Rectal smooth muscle tissue (tissue), 1 donor: ENCODE measurements around the gene TEX2.

ENCODE experiments used
- H3K27ac ChIP-seq: one replicate; pipeline ENCODE4 v1.7.0; 2013; ENCODE audit warnings: low read depth, low read length, inconsistent platforms
- H3K27me3 ChIP-seq: one replicate; pipeline ENCODE4 v1.7.0; 2013; ENCODE audit warnings: low read length; ENCODE audit not compliant: control insufficient read depth, insufficient read depth
- H3K36me3 ChIP-seq: one replicate; pipeline ENCODE4 v1.7.0; 2013; ENCODE audit warnings: low read length; ENCODE audit not compliant: control insufficient read depth, insufficient read depth
- H3K4me1 ChIP-seq: one replicate; pipeline ENCODE4 v1.7.0; 2013; ENCODE audit warnings: low read length; ENCODE audit not compliant: control insufficient read depth, insufficient read depth
- H3K4me3 ChIP-seq: one replicate; pipeline ENCODE4 v1.7.0; 2013; ENCODE audit warnings: low read length
- H3K9ac ChIP-seq: one replicate; pipeline ENCODE4 v1.7.0; 2013; ENCODE audit warnings: low read length

Gene TEX2

GRCh38 chr17:64156670-64157069 is 106.4 kb downstream of the TEX2 start:
- Histone ChIP-seq H3K27me3 (no peaks in the 10 kb centered on the region), H3K27ac (peak overlapping the region; percentile 56), H3K36me3 (peaks cover 17% of the 10 kb centered on the region), H3K4me3 (no peak overlapping the region), H3K9ac (no peak overlapping the region), H3K4me1 (peaks cover 12% of the 10 kb centered on the region)

- H3K4me1 ChIP-seq: peaks cover 12% of the 10 kb centered on the region
- peaks cover 17% of the 10 kb centered on the region for H3K36me3 ChIP-seq
- H3K27me3 ChIP-seq: no peaks in the 10 kb centered on the region
- H3K9ac ChIP-seq: no peak overlapping the region
- H3K27ac ChIP-seq: peak overlapping the region; percentile 42
- H3K4me3 ChIP-seq: no peak overlapping the region
Observed at GRCh38 chr17:64155751-64156544, 107.1 kb downstream of the TEX2 start.

GRCh38 chr17:64155129-64155528 is 107.9 kb downstream of the TEX2 start:
- Histone ChIP-seq H3K27ac (no peak overlapping the region), H3K9ac (no peak overlapping the region), H3K36me3 (peaks cover 14% of the 10 kb centered on the region), H3K4me3 (no peak overlapping the region), H3K4me1 (peaks cover 12% of the 10 kb centered on the region), H3K27me3 (no peaks in the 10 kb centered on the region)

GRCh38 chr17:64154717-64155116 is 108.3 kb downstream of the TEX2 start:
- Histone ChIP-seq H3K27me3 (no peaks in the 10 kb centered on the region), H3K36me3 (peaks cover 14% of the 10 kb centered on the region), H3K27ac (no peak overlapping the region), H3K4me1 (peaks cover 12% of the 10 kb centered on the region), H3K4me3 (no peak overlapping the region), H3K9ac (no peak overlapping the region)

GRCh38 chr17:64154313-64154695 is 108.8 kb downstream of the TEX2 start:
- H3K27me3 ChIP-seq: no peaks in the 10 kb centered on the region
- H3K9ac ChIP-seq: no peak overlapping the region
- H3K36me3 ChIP-seq: peaks cover 14% of the 10 kb centered on the region
- H3K4me3 ChIP-seq: no peak overlapping the region
- no peak overlapping the region for H3K27ac ChIP-seq
- peaks cover 12% of the 10 kb centered on the region for H3K4me1 ChIP-seq

- H3K4me1 ChIP-seq: peaks cover 12% of the 10 kb centered on the region
- no peak overlapping the region for H3K4me3 ChIP-seq
- no peaks in the 10 kb centered on the region for H3K27me3 ChIP-seq
- no peak overlapping the region for H3K9ac ChIP-seq
- H3K36me3 ChIP-seq: peaks cover 15% of the 10 kb centered on the region
- no peak overlapping the region for H3K27ac ChIP-seq
Observed at GRCh38 chr17:64153565-64154312, 109.3 kb downstream of the TEX2 start.

- no peaks in the 10 kb centered on the region for H3K27me3 ChIP-seq
- peaks cover 8% of the 10 kb centered on the region for H3K4me1 ChIP-seq
- H3K4me3 ChIP-seq: no peak overlapping the region
- peaks cover 18% of the 10 kb centered on the region for H3K36me3 ChIP-seq
- H3K9ac ChIP-seq: no peak overlapping the region
- no peak overlapping the region for H3K27ac ChIP-seq
Observed at GRCh38 chr17:64152428-64153125, 110.5 kb downstream of the TEX2 start.

- Histone ChIP-seq H3K36me3 (peaks cover 16% of the 10 kb centered on the region), H3K4me3 (no peak overlapping the region), H3K27me3 (no peaks in the 10 kb centered on the region), H3K9ac (no peak overlapping the region), H3K4me1 (peaks cover 7% of the 10 kb centered on the region), H3K27ac (no peak overlapping the region)
Observed at GRCh38 chr17:64151016-64151368, 112.1 kb downstream of the TEX2 start.

- H3K9ac ChIP-seq: no peak overlapping the region
- no peak overlapping the region for H3K27ac ChIP-seq
- H3K4me1 ChIP-seq: peaks cover 5% of the 10 kb centered on the region
- H3K36me3 ChIP-seq: peaks cover 16% of the 10 kb centered on the region
- no peaks in the 10 kb centered on the region for H3K27me3 ChIP-seq
- H3K4me3 ChIP-seq: no peak overlapping the region
Observed at GRCh38 chr17:64150237-64151015, 112.6 kb downstream of the TEX2 start.

GRCh38 chr17:64149196-64149595 is 113.9 kb downstream of the TEX2 start:
- peaks cover 9% of the 10 kb centered on the region for H3K4me1 ChIP-seq
- no peak overlapping the region for H3K9ac ChIP-seq
- H3K36me3 ChIP-seq: peaks cover 16% of the 10 kb centered on the region
- H3K27me3 ChIP-seq: no peaks in the 10 kb centered on the region
- no peak overlapping the region for H3K4me3 ChIP-seq
- no peak overlapping the region for H3K27ac ChIP-seq

GRCh38 chr17:64148699-64149098 is 114.4 kb downstream of the TEX2 start:
- peaks cover 9% of the 10 kb centered on the region for H3K4me1 ChIP-seq
- no peak overlapping the region for H3K9ac ChIP-seq
- no peak overlapping the region for H3K4me3 ChIP-seq
- peaks cover 15% of the 10 kb centered on the region for H3K36me3 ChIP-seq
- no peaks in the 10 kb centered on the region for H3K27me3 ChIP-seq
- no peak overlapping the region for H3K27ac ChIP-seq
